COLO829 (cell line): ENCODE results near the gene AP1M2.
"Not testable (repeated sequence)": the region's sequence is repeated elsewhere in the genome, so short reads cannot be mapped to it uniquely, and the experiment has no call there.

Experiments
- DNase-seq: peaks from one replicate; pipeline ENCODE4 v3.0.0; 2012; ENCODE audit warnings: low spot score

AP1M2 gene

DNA sequence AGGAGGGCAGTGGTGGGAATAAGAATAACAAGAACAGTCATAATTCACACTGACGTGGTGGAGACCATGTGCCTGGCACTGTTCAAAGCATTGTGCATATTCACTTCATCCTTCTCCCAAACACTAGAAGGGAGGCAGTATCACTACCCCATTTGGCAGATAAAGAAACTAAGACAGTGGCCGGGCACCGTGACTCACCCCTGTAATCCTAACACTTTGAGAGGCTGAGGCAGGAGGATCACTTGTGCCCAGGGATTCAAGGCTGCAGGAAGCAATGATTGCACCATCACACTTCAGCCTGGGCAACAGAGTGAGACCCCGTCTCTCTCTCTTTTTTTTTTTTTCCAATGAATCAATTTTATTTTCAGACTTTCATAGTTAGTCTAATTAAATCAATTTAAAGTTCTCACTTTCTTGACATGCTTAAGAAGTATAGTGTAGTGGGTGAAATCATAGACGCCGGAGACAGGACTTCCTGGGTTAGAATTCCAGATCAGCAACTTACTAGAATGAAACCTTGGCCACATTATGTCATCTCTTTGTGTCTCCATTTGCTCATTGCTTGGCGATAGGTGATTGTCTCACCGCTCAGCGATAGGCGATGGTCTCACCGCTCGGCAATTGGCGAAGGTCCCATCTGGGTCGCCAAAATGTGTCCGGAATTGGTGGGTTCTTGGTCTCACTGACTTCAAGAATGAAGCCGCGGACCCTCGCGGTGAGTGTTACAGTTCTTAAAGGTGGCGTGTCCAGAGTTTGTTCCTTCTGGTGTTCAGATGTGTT is 48.7 kb downstream of the AP1M2 start:
- no peak for DNase-seq

DNA sequence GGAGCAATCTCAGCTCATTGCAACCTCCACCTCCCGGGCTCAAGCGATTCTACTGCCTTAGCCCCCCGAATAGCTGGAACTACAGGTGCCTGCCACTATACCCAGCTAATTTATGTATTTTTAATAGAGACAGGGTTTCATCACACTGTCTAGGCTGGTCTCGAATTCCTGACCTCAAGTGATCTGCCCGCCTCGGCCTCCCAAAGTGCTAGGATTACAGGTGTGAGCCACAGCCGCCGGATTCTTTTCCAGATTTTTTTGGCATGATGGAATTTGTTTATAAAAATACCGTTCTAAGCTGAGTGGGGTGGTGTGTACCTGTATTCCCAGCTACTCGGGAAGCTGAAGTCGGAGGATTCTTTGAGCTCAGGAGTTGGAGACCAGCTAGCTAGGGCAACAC is 49.4 kb downstream of the AP1M2 start:
- no peak for DNase-seq

DNA sequence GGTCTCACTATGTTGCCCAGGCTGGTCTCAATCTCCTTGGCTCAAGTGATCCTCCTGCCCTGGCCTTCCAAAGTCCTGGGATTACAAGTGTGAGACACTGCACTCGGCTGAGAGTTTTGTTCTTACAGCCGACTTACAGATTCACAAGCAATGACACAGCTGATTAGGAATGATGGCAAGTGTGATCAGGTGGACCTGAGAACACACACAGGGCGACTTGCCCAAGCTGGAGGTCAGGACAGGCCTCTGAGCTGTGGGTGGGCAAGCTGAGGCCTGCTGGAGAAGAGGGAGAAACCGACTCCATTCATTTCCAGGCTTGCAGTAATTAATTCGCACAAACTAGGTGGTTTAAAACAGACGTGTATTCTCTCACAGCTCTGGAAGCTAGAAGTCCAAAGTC is 51.5 kb downstream of the AP1M2 start:
- no peak for DNase-seq

DNA sequence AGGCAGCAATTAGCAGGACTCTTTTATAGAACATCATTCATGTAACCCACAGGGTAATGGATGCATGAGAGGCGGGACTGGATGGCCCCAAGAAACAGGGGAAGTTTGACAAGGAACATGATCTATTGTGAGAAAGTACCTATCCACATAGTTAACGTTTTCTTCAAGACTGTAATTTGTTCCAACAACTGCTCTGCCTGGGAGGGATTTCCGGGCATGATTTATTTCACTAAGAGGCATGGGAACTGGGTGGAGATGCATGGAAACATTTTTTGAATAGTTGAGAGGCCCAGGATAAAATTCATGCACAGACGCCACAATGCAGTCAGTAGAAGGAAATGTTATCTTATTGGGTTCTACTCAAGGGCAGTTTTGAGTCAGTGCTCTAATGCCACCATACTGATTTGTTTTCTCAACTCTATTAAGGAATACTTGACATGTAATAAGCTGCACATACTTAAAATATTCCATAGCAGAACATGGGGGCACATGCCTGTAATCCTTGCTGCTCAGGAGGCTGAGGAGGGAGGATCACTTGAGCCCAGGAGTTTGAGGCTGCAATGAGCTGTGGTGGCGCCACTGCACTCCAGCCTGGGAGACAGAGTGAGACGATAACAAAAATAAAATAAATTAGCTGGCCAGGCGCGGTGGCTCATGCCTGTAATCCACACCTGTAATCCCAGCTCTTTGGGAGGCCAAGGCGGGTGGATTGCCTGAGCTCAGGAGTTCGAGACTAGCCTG is 53.3 kb downstream of the AP1M2 start:
- no peak for DNase-seq

DNA sequence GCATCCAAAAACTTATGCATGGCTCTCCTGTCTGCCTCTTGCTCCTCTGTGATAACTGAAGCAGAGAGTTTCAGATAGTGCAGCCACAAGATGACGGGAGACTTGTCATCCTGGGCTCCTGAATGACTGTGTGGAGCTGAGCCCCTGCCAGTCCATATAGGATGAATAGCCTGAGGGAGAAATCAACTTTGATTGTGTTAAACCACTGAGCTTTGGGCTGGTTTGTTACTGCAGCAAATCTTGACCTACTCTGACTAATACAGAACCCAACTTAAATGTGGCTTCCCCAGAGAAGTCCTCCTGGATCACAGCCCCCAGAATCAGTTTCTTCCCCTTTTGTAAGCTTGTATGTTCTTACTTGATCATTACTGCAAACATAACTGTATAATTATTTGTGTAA is 54.7 kb downstream of the AP1M2 start:
- no peak for DNase-seq

DNA sequence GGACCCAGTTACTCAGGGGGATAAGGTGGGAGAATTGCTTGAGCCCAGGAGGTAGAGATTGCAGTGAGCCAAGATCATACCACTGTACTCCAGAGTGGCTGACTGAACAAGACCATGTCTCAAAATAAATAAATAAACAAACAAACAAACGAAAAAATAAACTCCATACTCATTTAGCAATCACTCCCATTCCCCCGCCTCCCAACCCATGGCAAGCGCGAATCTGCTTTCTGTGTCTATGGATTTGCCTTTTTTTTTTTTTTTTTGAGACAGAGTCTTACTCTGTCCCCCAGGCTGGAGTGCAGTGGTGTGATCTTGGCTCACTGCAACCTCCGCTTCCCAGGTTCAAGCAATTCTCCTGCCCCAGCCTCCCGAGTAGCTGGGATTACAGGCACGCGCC is 60.2 kb downstream of the AP1M2 start:
- DNase-seq, result not testable (repeated sequence)

DNA sequence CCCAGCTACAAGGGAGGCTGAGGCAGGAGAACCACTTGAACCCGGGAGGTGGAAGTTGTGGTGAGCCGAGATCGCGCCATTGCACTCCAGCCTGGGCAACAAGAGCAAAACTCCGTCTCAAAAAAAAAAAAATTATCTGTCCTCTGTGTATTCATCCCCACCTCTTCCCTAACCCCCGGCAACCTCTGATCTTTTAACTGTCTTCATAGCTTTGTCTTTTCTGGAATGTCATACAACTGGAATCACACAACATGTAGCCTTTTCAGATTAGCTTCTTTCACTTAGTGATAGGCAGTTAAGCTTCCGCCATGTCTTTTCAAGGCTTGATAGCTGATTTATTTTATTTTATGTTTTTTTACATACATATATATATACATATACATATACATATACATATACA is 61.5 kb downstream of the AP1M2 start:
- DNase-seq, result no peak

DNA sequence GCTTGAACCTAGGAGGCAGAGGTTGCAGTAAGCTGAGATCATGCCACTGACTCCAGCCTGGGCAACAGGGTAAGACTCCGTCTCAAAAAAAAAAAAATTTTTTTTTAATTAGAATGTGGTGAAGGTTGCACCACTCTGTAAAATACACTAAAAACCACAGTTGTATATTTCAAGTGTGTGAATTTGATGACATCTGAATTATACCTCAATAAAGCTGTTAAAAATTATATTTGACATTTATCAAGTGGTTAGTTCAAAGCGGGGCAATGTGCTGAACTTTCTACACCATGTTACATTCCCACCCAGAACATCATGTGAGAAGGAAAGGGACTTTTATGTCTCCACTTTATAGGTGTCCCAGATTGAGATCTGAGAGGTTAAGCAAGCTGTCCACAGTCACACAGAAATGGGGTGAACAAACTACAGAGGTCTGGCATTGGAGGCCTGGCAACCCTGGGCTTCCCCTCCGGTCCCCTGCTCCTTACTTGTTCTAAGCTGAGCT is 63.9 kb downstream of the AP1M2 start:
- no peak for DNase-seq
